Trophoblast cell (in vitro differentiated cells and primary cell): ENCODE measurements around the gene KRT76.

Source experiments
- DNase-seq, 2 donors: peaks; one replicate each; pipeline ENCODE4 v3.0.0-alpha.2; 2016
- H2AFZ ChIP-seq: 2 replicates; pipeline ENCODE4 v1.6.1; 2013; ENCODE audit warnings: low read length, moderate library complexity, mild to moderate bottlenecking; ENCODE audit not compliant: insufficient read depth, poor library complexity
- H2AK5ac ChIP-seq: 2 replicates; pipeline ENCODE4 v1.6.1; 2013; ENCODE audit warnings: mild to moderate bottlenecking, low read length
- H2BK120ac ChIP-seq: 2 replicates; pipeline ENCODE4 v1.6.1; 2013; ENCODE audit warnings: low read length, mild to moderate bottlenecking, moderate library complexity; ENCODE audit not compliant: insufficient read depth, poor library complexity
- H2BK12ac ChIP-seq: 2 replicates; pipeline ENCODE4 v1.6.1; 2013; ENCODE audit warnings: mild to moderate bottlenecking, low read length, moderate library complexity
- H2BK5ac ChIP-seq: 2 replicates; pipeline ENCODE4 v1.6.1; 2013; ENCODE audit warnings: low read length, low read depth, moderate library complexity, mild to moderate bottlenecking; ENCODE audit not compliant: poor library complexity
- H3K14ac ChIP-seq: 2 replicates; pipeline ENCODE4 v1.6.1; 2013; ENCODE audit warnings: mild to moderate bottlenecking, low read length
- H3K18ac ChIP-seq: 2 replicates; pipeline ENCODE4 v1.6.1; 2013; ENCODE audit warnings: mild to moderate bottlenecking, low read length
- H3K23ac ChIP-seq: 2 replicates; pipeline ENCODE4 v1.6.1; 2013; ENCODE audit warnings: low read length
- H3K27ac ChIP-seq: 2 replicates; pipeline ENCODE4 v1.5.1; 2013; ENCODE audit warnings: low read depth, mild to moderate bottlenecking, inconsistent platforms, low read length, moderate library complexity
- H3K27me3 ChIP-seq: 2 replicates; pipeline ENCODE4 v1.6.1; 2013; ENCODE audit warnings: inconsistent platforms, mild to moderate bottlenecking, low read length, moderate library complexity; ENCODE audit not compliant: insufficient read depth
- H3K36me3 ChIP-seq, 2 experiments: 1 replicate in 1 of 2; 2 replicates in 1 of 2; pipeline ENCODE4 v1.6.1; 2013; ENCODE audit warnings: low read length in 2 of 2, mild to moderate bottlenecking in 2 of 2, moderate library complexity in 1 of 2; ENCODE audit not compliant: insufficient read depth in 2 of 2, control insufficient read depth in 1 of 2
- H3K4ac ChIP-seq: 2 replicates; pipeline ENCODE4 v1.6.1; 2013; ENCODE audit warnings: low read depth, mild to moderate bottlenecking, low read length, moderate library complexity
- H3K4me1 ChIP-seq, 2 experiments: 1 replicate in 1 of 2; 2 replicates in 1 of 2; pipeline ENCODE4 v1.6.1; 2013; ENCODE audit warnings: low read length in 2 of 2, mild to moderate bottlenecking in 2 of 2, moderate library complexity in 1 of 2; ENCODE audit not compliant: insufficient read depth in 2 of 2, control insufficient read depth in 1 of 2
- H3K4me2 ChIP-seq: 2 replicates; pipeline ENCODE4 v1.6.1; 2013; ENCODE audit warnings: inconsistent platforms, mild to moderate bottlenecking, low read length, moderate library complexity
- H3K4me3 ChIP-seq: 2 replicates; pipeline ENCODE4 v1.5.1; 2013; ENCODE audit warnings: mild to moderate bottlenecking, low read depth, low read length, inconsistent platforms
- H3K79me1 ChIP-seq: one replicate; pipeline ENCODE4 v1.6.1; 2013; ENCODE audit warnings: low read length
- H3K79me2 ChIP-seq: 2 replicates; pipeline ENCODE4 v1.6.1; 2013; ENCODE audit warnings: low read length, mild to moderate bottlenecking; ENCODE audit not compliant: control insufficient read depth, insufficient read depth, poor library complexity
- H3K9ac ChIP-seq: 2 replicates; pipeline ENCODE4 v1.6.1; 2013; ENCODE audit warnings: mild to moderate bottlenecking, low read length
- H3K9me3 ChIP-seq: 2 replicates; pipeline ENCODE4 v1.6.1; 2013; ENCODE audit warnings: low read depth, mild to moderate bottlenecking, control low read depth, inconsistent platforms, low read length; ENCODE audit not compliant: insufficient read depth
- H4K12ac ChIP-seq: 2 replicates; pipeline ENCODE4 v1.6.1; 2013; ENCODE audit warnings: low read depth, mild to moderate bottlenecking, low read length, moderate library complexity
- H4K8ac ChIP-seq: 2 replicates; pipeline ENCODE4 v1.6.1; 2013; ENCODE audit warnings: low read depth, mild to moderate bottlenecking, low read length, moderate library complexity
- H4K91ac ChIP-seq: one replicate; pipeline ENCODE4 v1.6.1; 2013; ENCODE audit warnings: low read depth, mild to moderate bottlenecking, low read length, moderate library complexity
- WGBS: extraction: QIAGEN DNeasy Blood & Tissue Kit; methylation state at CpG from one replicate; pipeline ENCODE4 v1.1.7; 2013; ENCODE audit warnings: missing lambda C conversion rate; ENCODE audit not compliant: insufficient read length, insufficient coverage; ENCODE audit errors: extremely low coverage; 5-methylcytosine and 5-hydroxymethylcytosine counted together

Gene KRT76

GRCh38 chr12:52817003-52817698 lies 40.0 kb upstream of the KRT76 start:
- DNase-seq: no peak
- H2AFZ ChIP-seq: no peak overlapping the region
- H3K14ac ChIP-seq: no peak overlapping the region
- WGBS: no CpG with 5 or more reads among the region's 8 CpGs
- no peak overlapping the region for H2AK5ac ChIP-seq
- H3K4me1 ChIP-seq: no peaks in the 10 kb centered on the region
- H2BK12ac ChIP-seq: no peak overlapping the region
- H2BK5ac ChIP-seq: no peak overlapping the region
- no peak overlapping the region for H4K91ac ChIP-seq
- H3K4me3 ChIP-seq: no peak overlapping the region
- H3K4me2 ChIP-seq: no peak overlapping the region
- no peaks in the 10 kb centered on the region for H3K79me2 ChIP-seq
- no peaks in the 10 kb centered on the region for H3K79me1 ChIP-seq
- no peaks in the 10 kb centered on the region for H3K36me3 ChIP-seq
- no peak overlapping the region for H3K4ac ChIP-seq
- H3K18ac ChIP-seq: no peak overlapping the region
- no peaks in the 10 kb centered on the region for H3K27me3 ChIP-seq
- H3K9me3 ChIP-seq: peaks cover 2% of the 10 kb centered on the region
- no peak overlapping the region for H2BK120ac ChIP-seq
- H3K9ac ChIP-seq: no peak overlapping the region
- H4K8ac ChIP-seq: no peak overlapping the region
- no peak overlapping the region for H4K12ac ChIP-seq
- H3K27ac ChIP-seq: no peak overlapping the region
- no peak overlapping the region for H3K23ac ChIP-seq

- H2BK5ac ChIP-seq: no peak overlapping the region
- no peak overlapping the region for H4K8ac ChIP-seq
- no peaks in the 10 kb centered on the region for H3K36me3 ChIP-seq
- no peak overlapping the region for H3K27ac ChIP-seq
- H3K4me3 ChIP-seq: no peak overlapping the region
- H3K27me3 ChIP-seq: no peaks in the 10 kb centered on the region
- no peak overlapping the region for H2BK12ac ChIP-seq
- H4K91ac ChIP-seq: no peak overlapping the region
- H2AK5ac ChIP-seq: no peak overlapping the region
- no peak overlapping the region for H3K9ac ChIP-seq
- H3K4ac ChIP-seq: no peak overlapping the region
- no peak overlapping the region for H3K18ac ChIP-seq
- H3K79me1 ChIP-seq: no peaks in the 10 kb centered on the region
- no peak overlapping the region for H4K12ac ChIP-seq
- H3K79me2 ChIP-seq: no peaks in the 10 kb centered on the region
- H3K4me2 ChIP-seq: no peak overlapping the region
- peaks cover 2% of the 10 kb centered on the region for H3K9me3 ChIP-seq
- H2BK120ac ChIP-seq: no peak overlapping the region
- WGBS: no CpG with 5 or more reads among the region's 9 CpGs
- no peak overlapping the region for H2AFZ ChIP-seq
- H3K23ac ChIP-seq: no peak overlapping the region
- DNase-seq: no peak
- no peak overlapping the region for H3K14ac ChIP-seq
- no peaks in the 10 kb centered on the region for H3K4me1 ChIP-seq
Observed at GRCh38 chr12:52815676-52816588, 38.8 kb upstream of the KRT76 start.

GRCh38 chr12:52815161-52815560 lies 38.0 kb upstream of the KRT76 start:
- Histone ChIP-seq H2BK12ac (no peak overlapping the region), H3K4me2 (no peak overlapping the region), H2BK120ac (no peak overlapping the region), H3K27ac (no peak overlapping the region), H3K4me3 (no peak overlapping the region), H3K79me1 (no peaks in the 10 kb centered on the region), H3K79me2 (no peaks in the 10 kb centered on the region), H4K91ac (no peak overlapping the region), H3K9me3 (peaks cover 2% of the 10 kb centered on the region), H3K14ac (no peak overlapping the region), H2BK5ac (no peak overlapping the region), H2AFZ (no peak overlapping the region), H3K4ac (no peak overlapping the region), H4K12ac (no peak overlapping the region), H2AK5ac (no peak overlapping the region), H3K23ac (no peak overlapping the region), H3K4me1 (no peaks in the 10 kb centered on the region), H3K27me3 (no peaks in the 10 kb centered on the region), H3K9ac (no peak overlapping the region), H4K8ac (no peak overlapping the region), H3K18ac (no peak overlapping the region), H3K36me3 (no peaks in the 10 kb centered on the region)
- WGBS: no CpG with 5 or more reads among the region's 4 CpGs
- no peak for DNase-seq

- H3K9ac ChIP-seq: no peak overlapping the region
- no peak overlapping the region for H3K4me3 ChIP-seq
- H3K27me3 ChIP-seq: no peaks in the 10 kb centered on the region
- H2AK5ac ChIP-seq: no peak overlapping the region
- H4K91ac ChIP-seq: no peak overlapping the region
- no peak overlapping the region for H3K18ac ChIP-seq
- H3K4me2 ChIP-seq: no peak overlapping the region
- H3K9me3 ChIP-seq: peaks cover 2% of the 10 kb centered on the region
- no peaks in the 10 kb centered on the region for H3K79me2 ChIP-seq
- no peak overlapping the region for H2BK12ac ChIP-seq
- H3K4ac ChIP-seq: no peak overlapping the region
- no peaks in the 10 kb centered on the region for H3K36me3 ChIP-seq
- no peaks in the 10 kb centered on the region for H3K4me1 ChIP-seq
- H2BK5ac ChIP-seq: no peak overlapping the region
- H2AFZ ChIP-seq: no peak overlapping the region
- no peak overlapping the region for H2BK120ac ChIP-seq
- no peaks in the 10 kb centered on the region for H3K79me1 ChIP-seq
- no peak overlapping the region for H3K14ac ChIP-seq
- H4K8ac ChIP-seq: no peak overlapping the region
- no peak for DNase-seq
- no CpG with 5 or more reads among the region's 4 CpGs for WGBS
- no peak overlapping the region for H3K27ac ChIP-seq
- no peak overlapping the region for H4K12ac ChIP-seq
- H3K23ac ChIP-seq: no peak overlapping the region
Observed at GRCh38 chr12:52814710-52815155, 37.6 kb upstream of the KRT76 start.
